AML-193 (cell line): Measurements from ENCODE around the gene SLC31A2.

Experiments
- DNase-seq, 2 experiments: peaks; one replicate each; lab custom pipeline; 2025; lab: John Stamatoyannopoulos, UW

SLC31A2 gene

GRCh38 chr9:113151696-113152630 is 1.2 kb downstream of the SLC31A2 start:
- peak; percentile 47 to 57 for DNase-seq

GRCh38 chr9:113152699-113153098 is 1.9 kb downstream of the SLC31A2 start:
- DNase-seq: no peak

- DNase-seq: no peak
These were observed 2.8 kb downstream of the SLC31A2 start for GRCh38 chr9:113153599-113153998.

- DNase-seq: peak; percentile 8 to 16
These were observed 3.7 kb downstream of the SLC31A2 start for GRCh38 chr9:113154471-113154870.

GRCh38 chr9:113154946-113155345 is 4.1 kb downstream of the SLC31A2 start:
- DNase-seq: peak; percentile 81 to 84

- peak; percentile 83 to 85 for DNase-seq
These were observed 5.2 kb downstream of the SLC31A2 start for GRCh38 chr9:113155911-113156588.

- no peak for DNase-seq
These were observed 6.1 kb downstream of the SLC31A2 start for GRCh38 chr9:113156880-113157279.

GRCh38 chr9:113158446-113158845 is 7.6 kb downstream of the SLC31A2 start:
- no peak for DNase-seq

GRCh38 chr9:113160571-113160970 is 9.8 kb downstream of the SLC31A2 start:
- no peak for DNase-seq

GRCh38 chr9:113163001-113163400 is 12.2 kb downstream of the SLC31A2 start:
- DNase-seq: no peak

GRCh38 chr9:113164536-113165300 is 13.9 kb downstream of the SLC31A2 start:
- no peak for DNase-seq

GRCh38 chr9:113166039-113166438 is 15.2 kb downstream of the SLC31A2 start:
- DNase-seq: no peak

- DNase-seq: no peak
These were observed 18.0 kb downstream of the SLC31A2 start for GRCh38 chr9:113168809-113169208.

GRCh38 chr9:113173341-113173740 is 22.5 kb downstream of the SLC31A2 start:
- DNase-seq: no peak

- DNase-seq: no peak
These were observed 26.0 kb downstream of the SLC31A2 start for GRCh38 chr9:113176803-113177202.

- no peak for DNase-seq
These were observed 26.4 kb downstream of the SLC31A2 start for GRCh38 chr9:113177251-113177650.

- DNase-seq: no peak
These were observed 27.3 kb downstream of the SLC31A2 start for GRCh38 chr9:113178087-113178486.

- DNase-seq: no peak
These were observed 29.0 kb downstream of the SLC31A2 start for GRCh38 chr9:113179839-113180238.

GRCh38 chr9:113181165-113181564 is 30.4 kb downstream of the SLC31A2 start:
- no peak for DNase-seq

- no peak for DNase-seq
These were observed 33.2 kb downstream of the SLC31A2 start for GRCh38 chr9:113183956-113184488.

GRCh38 chr9:113184539-113184938 is 33.7 kb downstream of the SLC31A2 start:
- DNase-seq: no peak

GRCh38 chr9:113185271-113185670 is 34.5 kb downstream of the SLC31A2 start:
- no peak for DNase-seq
